Stomach smooth muscle (tissue), 2 donors: ENCODE data around the gene CACNA2D2.

Experiments
- H3K27ac ChIP-seq: one replicate; pipeline ENCODE4 v1.7.0; 2013; ENCODE audit warnings: mild to moderate bottlenecking, low read length, inconsistent platforms
- H3K27me3 ChIP-seq, 2 donors: one replicate each; pipeline ENCODE4 v1.7.0; 2013; ENCODE audit warnings: low read length in 2 of 2; ENCODE audit not compliant: insufficient read depth in 2 of 2, control insufficient read depth in 1 of 2
- H3K36me3 ChIP-seq, 2 donors: one replicate each; pipeline ENCODE4 v1.7.0; 2013; ENCODE audit warnings: low read length in 2 of 2; ENCODE audit not compliant: control insufficient read depth in 2 of 2, insufficient read depth in 2 of 2
- H3K4me1 ChIP-seq: one replicate; pipeline ENCODE4 v1.7.0; 2013; ENCODE audit warnings: low read length; ENCODE audit not compliant: control insufficient read depth, insufficient read depth
- H3K4me3 ChIP-seq, 2 donors: one replicate each; pipeline ENCODE4 v1.7.0; 2013; ENCODE audit warnings: low read length in 2 of 2
- H3K9ac ChIP-seq, 2 donors: one replicate each; pipeline ENCODE4 v1.7.0; 2013; ENCODE audit warnings: low read length in 2 of 2, mild to moderate bottlenecking in 1 of 2
- H3K9me3 ChIP-seq, 2 donors: one replicate each; pipeline ENCODE4 v1.7.0; 2013; ENCODE audit warnings: low read length in 2 of 2; ENCODE audit not compliant: control insufficient read depth in 2 of 2
- donor health status: healthy.
- donor health status: Pancreatic carcinoma.

The CACNA2D2 gene

GRCh38 chr3:50378757-50379156 is 124.7 kb downstream of the CACNA2D2 start:
- Histone ChIP-seq H3K27me3 (no peaks in the 10 kb centered on the region), H3K27ac (no peak overlapping the region), H3K36me3 (no peaks in the 10 kb centered on the region), H3K9me3 (no peaks in the 10 kb centered on the region), H3K4me3 (no peak overlapping the region), H3K4me1 (no peaks in the 10 kb centered on the region), H3K9ac (no peak overlapping the region)

- H3K4me3 ChIP-seq, result no peak overlapping the region
- H3K9me3 ChIP-seq, result no peaks in the 10 kb centered on the region
- H3K27me3 ChIP-seq, result no peaks in the 10 kb centered on the region
- H3K27ac ChIP-seq, result no peak overlapping the region
- H3K36me3 ChIP-seq, result no peaks in the 10 kb centered on the region
- no peaks in the 10 kb centered on the region for H3K4me1 ChIP-seq
- H3K9ac ChIP-seq, result no peak overlapping the region
Observed at GRCh38 chr3:50378024-50378423, 125.4 kb downstream of the CACNA2D2 start.

GRCh38 chr3:50375258-50375931 is 128.0 kb downstream of the CACNA2D2 start:
- peaks cover 0 to 2% of the 10 kb centered on the region in 2 donors for H3K27me3 ChIP-seq
- no peaks in the 10 kb centered on the region for H3K4me1 ChIP-seq
- no peaks in the 10 kb centered on the region for H3K9me3 ChIP-seq

GRCh38 chr3:50374363-50375257 is 128.8 kb downstream of the CACNA2D2 start:
- Histone ChIP-seq H3K36me3 (no peaks in the 10 kb centered on the region), H3K9ac (no peak overlapping the region), H3K27me3 (peaks cover 0 to 2% of the 10 kb centered on the region in 2 donors), H3K9me3 (no peaks in the 10 kb centered on the region), H3K4me3 (no peak overlapping the region), H3K4me1 (no peaks in the 10 kb centered on the region), H3K27ac (no peak overlapping the region)

More at GRCh38 chr3:50375258-50375931, 128.0 kb downstream of the CACNA2D2 start:
- Histone ChIP-seq H3K4me3 (no peak overlapping the region), H3K9ac (no peak overlapping the region), H3K36me3 (no peaks in the 10 kb centered on the region), H3K27ac (no peak overlapping the region)

- H3K27ac ChIP-seq, result no peak overlapping the region
Observed at GRCh38 chr3:50373146-50374051, 130.0 kb downstream of the CACNA2D2 start.

GRCh38 chr3:50372349-50372748 is 131.1 kb downstream of the CACNA2D2 start:
- no peak overlapping the region for H3K27ac ChIP-seq
- no peaks in the 10 kb centered on the region for H3K4me1 ChIP-seq
- no peak overlapping the region for H3K9ac ChIP-seq
- H3K4me3 ChIP-seq, result no peak overlapping the region
- H3K27me3 ChIP-seq, result peaks cover 0 to 4% of the 10 kb centered on the region in 2 donors
- no peaks in the 10 kb centered on the region for H3K9me3 ChIP-seq
- H3K36me3 ChIP-seq, result no peaks in the 10 kb centered on the region

More at GRCh38 chr3:50373146-50374051, 130.0 kb downstream of the CACNA2D2 start:
- H3K4me1 ChIP-seq, result no peaks in the 10 kb centered on the region
- H3K4me3 ChIP-seq, result no peak overlapping the region
- H3K36me3 ChIP-seq, result no peaks in the 10 kb centered on the region
- no peak overlapping the region for H3K9ac ChIP-seq
- H3K9me3 ChIP-seq, result no peaks in the 10 kb centered on the region
- H3K27me3 ChIP-seq, result peaks cover 0 to 4% of the 10 kb centered on the region in 2 donors

- no peaks in the 10 kb centered on the region for H3K4me1 ChIP-seq
- no peak overlapping the region for H3K27ac ChIP-seq
- no peaks in the 10 kb centered on the region for H3K9me3 ChIP-seq
- H3K36me3 ChIP-seq, result no peaks in the 10 kb centered on the region
- no peak overlapping the region for H3K9ac ChIP-seq
- H3K4me3 ChIP-seq, result no peak overlapping the region
- H3K27me3 ChIP-seq, result peaks cover 0 to 4% of the 10 kb centered on the region in 2 donors
Observed at GRCh38 chr3:50371133-50371685, 132.2 kb downstream of the CACNA2D2 start.

- Histone ChIP-seq H3K4me3 (no peak overlapping the region), H3K9ac (no peak overlapping the region), H3K27me3 (peaks cover 0 to 4% of the 10 kb centered on the region in 2 donors), H3K4me1 (peaks cover 3% of the 10 kb centered on the region), H3K27ac (no peak overlapping the region), H3K9me3 (no peaks in the 10 kb centered on the region), H3K36me3 (no peaks in the 10 kb centered on the region)
Observed at GRCh38 chr3:50370594-50370993, 132.8 kb downstream of the CACNA2D2 start.

- Histone ChIP-seq H3K4me1 (peaks cover 14% of the 10 kb centered on the region), H3K4me3 (no peak overlapping the region), H3K27ac (no peak overlapping the region), H3K36me3 (no peaks in the 10 kb centered on the region), H3K9ac (no peak overlapping the region), H3K27me3 (peaks cover 0 to 4% of the 10 kb centered on the region in 2 donors), H3K9me3 (no peaks in the 10 kb centered on the region)
Observed at GRCh38 chr3:50369012-50369670, 134.3 kb downstream of the CACNA2D2 start.

GRCh38 chr3:50365842-50366220 is 137.6 kb downstream of the CACNA2D2 start:
- peak overlapping the region in 1 of 2 donors; percentile 79 for H3K4me3 ChIP-seq

More at GRCh38 chr3:50365842-50366220, 137.6 kb downstream of the CACNA2D2 start:
- Histone ChIP-seq H3K9me3 (no peaks in the 10 kb centered on the region), H3K27me3 (peaks cover 0 to 2% of the 10 kb centered on the region in 2 donors), H3K27ac (no peak overlapping the region), H3K36me3 (no peaks in the 10 kb centered on the region), H3K4me1 (peaks cover 14% of the 10 kb centered on the region), H3K9ac (no peak overlapping the region)
